Fibroblast of skin of scalp (primary cell): ENCODE data around the gene CYP19A1.

Experiments
- DNase-seq: peaks from one replicate; pipeline ENCODE4 v3.0.0-alpha.2; 2013

The CYP19A1 gene

DNA sequence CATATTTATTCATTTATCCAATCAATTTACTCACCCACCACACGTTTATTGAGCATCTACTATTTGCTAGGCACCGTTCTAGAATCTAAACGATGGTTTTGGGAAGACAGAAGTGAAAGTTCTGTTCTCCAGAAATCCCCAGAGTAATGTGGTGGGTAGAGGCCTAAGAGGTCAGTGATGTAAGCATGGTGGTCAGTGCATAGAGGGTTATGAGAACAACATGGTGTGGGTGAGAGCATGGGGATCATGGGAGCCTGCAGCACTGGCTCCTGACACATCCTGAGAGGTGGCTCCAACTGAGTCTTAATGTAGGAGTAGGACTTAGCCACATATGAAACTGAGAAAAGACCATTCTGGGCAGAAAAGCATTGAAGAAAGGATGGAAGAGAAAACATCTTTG lies 158.4 kb downstream of the CYP19A1 start:
- no peak for DNase-seq

GRCh38 chr15:51172193-51172592 lies 166.2 kb downstream of the CYP19A1 start:
- DNase-seq = peak; percentile 54

GRCh38 chr15:51171634-51171932 lies 166.8 kb downstream of the CYP19A1 start:
- DNase-seq = no peak

DNA sequence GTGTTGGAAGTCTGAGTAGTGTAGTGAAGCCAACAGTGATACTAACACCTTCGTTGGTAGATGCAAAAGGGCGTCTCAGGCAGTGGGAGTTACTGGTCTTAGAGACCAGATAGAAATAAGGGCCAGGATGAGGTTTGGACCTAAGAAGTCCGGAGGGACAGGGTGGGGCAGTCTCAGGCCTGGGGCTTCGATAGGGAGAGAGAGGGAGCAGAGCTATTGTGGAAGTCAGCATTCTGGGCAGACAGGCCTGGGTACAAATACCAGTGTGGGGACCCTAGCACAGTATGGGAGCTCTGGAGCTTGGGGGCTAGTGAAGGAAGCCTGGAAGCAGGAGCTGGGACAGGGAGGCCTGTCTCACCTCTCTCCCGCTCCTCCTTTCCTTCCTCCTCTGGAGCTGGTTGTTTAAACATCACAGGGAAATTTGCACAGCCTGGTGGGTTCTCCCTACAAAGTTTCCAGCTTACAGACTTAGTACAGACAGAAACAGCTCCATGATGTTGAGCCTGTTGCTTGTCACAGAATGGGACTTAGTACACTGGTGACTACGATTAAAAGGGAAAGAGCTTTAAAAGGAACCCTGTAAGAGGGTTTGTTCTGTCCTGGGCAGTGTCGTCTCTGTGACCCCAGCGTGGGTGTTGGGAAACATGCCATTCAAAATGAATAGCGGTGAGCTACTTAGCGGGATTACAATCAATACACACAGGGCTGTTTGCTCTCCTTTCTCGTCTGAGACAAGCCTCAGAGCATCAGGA lies 167.3 kb downstream of the CYP19A1 start:
- DNase-seq = no peak

DNA sequence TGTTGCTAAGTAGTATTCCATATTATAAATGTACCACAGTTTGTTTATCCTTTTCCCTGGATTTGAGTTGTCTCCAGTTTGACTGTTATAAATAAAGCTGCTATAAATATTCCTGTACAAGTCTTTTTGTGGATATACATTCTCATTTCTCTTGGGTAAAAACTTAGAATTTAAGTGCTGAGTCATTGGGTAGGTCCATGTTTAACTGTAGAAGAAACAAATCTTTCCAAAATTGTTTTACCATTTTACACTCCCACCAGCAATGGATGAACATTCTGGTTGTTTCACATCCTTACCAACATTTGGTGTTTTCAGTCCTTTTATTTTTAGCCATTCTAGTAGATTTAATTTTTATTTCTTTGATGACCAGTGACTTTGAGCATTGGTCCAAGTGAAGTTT lies 169.7 kb downstream of the CYP19A1 start:
- DNase-seq = no peak

DNA sequence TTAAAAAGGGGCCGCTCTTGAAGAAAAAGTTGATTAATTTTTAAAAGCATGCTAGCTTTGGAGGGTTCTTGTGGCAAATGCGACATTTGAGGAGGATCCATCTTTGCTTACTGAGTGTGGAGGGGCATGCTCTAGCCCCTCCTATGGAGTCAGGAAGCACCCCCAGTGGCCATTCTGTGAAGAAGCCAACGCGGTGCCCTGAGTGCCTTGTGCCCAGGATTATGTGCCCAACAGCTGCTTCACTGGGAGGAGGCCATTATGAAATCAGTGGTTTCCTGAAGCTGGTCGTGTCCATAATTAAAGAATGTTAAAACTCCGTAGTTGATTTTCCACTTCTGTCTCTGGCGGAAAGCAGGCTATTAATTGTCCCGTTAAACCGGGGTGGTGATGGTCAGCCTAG lies 174.6 kb downstream of the CYP19A1 start:
- no peak for DNase-seq

- peak; percentile 68 for DNase-seq
Observed at GRCh38 chr15:51162865-51163762, 175.3 kb downstream of the CYP19A1 start.

- peak; percentile 53 for DNase-seq
Observed at GRCh38 chr15:51161491-51162220, 176.7 kb downstream of the CYP19A1 start.

GRCh38 chr15:51160484-51160883 lies 177.9 kb downstream of the CYP19A1 start:
- DNase-seq = no peak
